Neural crest cell (in vitro differentiated cells): ENCODE results near the gene EPHA6. TPM values are rescaled to one million over a fixed set of nuclear protein-coding genes. Genes with fewer than 3 reads are reported as not detected.

Experiments
- DNase-seq: peaks from one replicate; pipeline ENCODE4 v3.0.0; 2021; ENCODE audit warnings: low read depth, mixed read lengths, low spot score
- H3K27ac Mint-ChIP-seq: one replicate; pipeline ENCODE4 v1.8.0; 2021; ENCODE audit warnings: mild to moderate bottlenecking, mixed read lengths; ENCODE audit not compliant: unreplicated experiment
- H3K27me3 Mint-ChIP-seq: 2 replicates; pipeline ENCODE4 v1.8.0; 2021; ENCODE audit warnings: low read depth, mild to moderate bottlenecking, mixed read lengths
- H3K36me3 Mint-ChIP-seq: 2 replicates; pipeline ENCODE4 v1.8.0; 2021; ENCODE audit warnings: low read depth, mild to moderate bottlenecking, mixed read lengths
- H3K4me1 Mint-ChIP-seq: 2 replicates; pipeline ENCODE4 v1.8.0; 2021; ENCODE audit warnings: mixed read lengths
- H3K4me3 Mint-ChIP-seq: one replicate; pipeline ENCODE4 v1.8.0; 2021; ENCODE audit warnings: mild to moderate bottlenecking, mixed read lengths
- H3K9me3 Mint-ChIP-seq: 2 replicates; pipeline ENCODE4 v1.8.0; 2021; ENCODE audit warnings: mixed read lengths
- total RNA-seq: library from RNA; stranded (reverse); gene quantifications from 2 replicates; pipeline ENCODE4 v1.2.1, GENCODE V29; 2021
- TF ChIP-seq, protein P1 (sequence below): fragments of 200-600 bp; sonication (generic); conservative IDR thresholded peaks from 2 replicates; pipeline ENCODE4 v1.5.0; 2021; ENCODE audit warnings: antibody characterized with exemption, mild to moderate bottlenecking

The EPHA6 gene
- total RNA-seq, 1 donor from 2014 or later, result 0.96 TPM

- Mint-ChIP-seq H3K27me3 (no peaks in the 10 kb centered on the region), H3K4me3 (no peak overlapping the region), H3K9me3 (peaks cover 7% of the 10 kb centered on the region), H3K27ac (no peak overlapping the region), H3K36me3 (no peaks in the 10 kb centered on the region), H3K4me1 (no peaks in the 10 kb centered on the region)
- DNase-seq, result no peak
- TF ChIP-seq, protein P1, sequence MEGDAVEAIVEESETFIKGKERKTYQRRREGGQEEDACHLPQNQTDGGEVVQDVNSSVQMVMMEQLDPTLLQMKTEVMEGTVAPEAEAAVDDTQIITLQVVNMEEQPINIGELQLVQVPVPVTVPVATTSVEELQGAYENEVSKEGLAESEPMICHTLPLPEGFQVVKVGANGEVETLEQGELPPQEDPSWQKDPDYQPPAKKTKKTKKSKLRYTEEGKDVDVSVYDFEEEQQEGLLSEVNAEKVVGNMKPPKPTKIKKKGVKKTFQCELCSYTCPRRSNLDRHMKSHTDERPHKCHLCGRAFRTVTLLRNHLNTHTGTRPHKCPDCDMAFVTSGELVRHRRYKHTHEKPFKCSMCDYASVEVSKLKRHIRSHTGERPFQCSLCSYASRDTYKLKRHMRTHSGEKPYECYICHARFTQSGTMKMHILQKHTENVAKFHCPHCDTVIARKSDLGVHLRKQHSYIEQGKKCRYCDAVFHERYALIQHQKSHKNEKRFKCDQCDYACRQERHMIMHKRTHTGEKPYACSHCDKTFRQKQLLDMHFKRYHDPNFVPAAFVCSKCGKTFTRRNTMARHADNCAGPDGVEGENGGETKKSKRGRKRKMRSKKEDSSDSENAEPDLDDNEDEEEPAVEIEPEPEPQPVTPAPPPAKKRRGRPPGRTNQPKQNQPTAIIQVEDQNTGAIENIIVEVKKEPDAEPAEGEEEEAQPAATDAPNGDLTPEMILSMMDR, result no peak
Observed at GRCh38 chr3:97161169-97161568, 346.8 kb downstream of the EPHA6 start.

DNA sequence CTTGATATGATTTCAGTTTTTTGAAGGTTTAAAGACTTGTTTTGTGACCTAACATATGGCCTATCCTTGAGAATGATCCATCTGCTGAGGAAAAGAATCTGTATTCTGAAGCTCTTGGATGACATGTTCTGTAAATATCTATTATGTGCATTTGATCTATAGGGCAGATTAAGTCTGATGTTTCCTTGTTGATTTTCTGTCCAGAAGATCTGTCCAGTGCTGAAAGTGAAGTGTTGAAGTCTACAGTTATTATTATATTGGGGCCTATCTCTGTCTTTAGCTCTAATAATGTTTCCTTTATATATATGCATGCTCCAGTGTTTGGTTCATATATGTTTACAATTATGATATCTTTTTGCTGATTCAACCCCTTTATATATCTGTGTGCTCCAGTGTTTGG is 362.8 kb downstream of the EPHA6 start:
- H3K27ac Mint-ChIP-seq, result no peak overlapping the region
- no peaks in the 10 kb centered on the region for H3K4me1 Mint-ChIP-seq
- H3K27me3 Mint-ChIP-seq, result no peaks in the 10 kb centered on the region
- no peak overlapping the region for H3K4me3 Mint-ChIP-seq
- TF ChIP-seq, protein P1, result no peak
- peaks cover 17% of the 10 kb centered on the region for H3K9me3 Mint-ChIP-seq
- H3K36me3 Mint-ChIP-seq, result no peaks in the 10 kb centered on the region
- no peak for DNase-seq

GRCh38 chr3:97181704-97182103 is 367.3 kb downstream of the EPHA6 start:
- H3K4me1 Mint-ChIP-seq, result no peaks in the 10 kb centered on the region
- no peaks in the 10 kb centered on the region for H3K27me3 Mint-ChIP-seq
- no peak overlapping the region for H3K27ac Mint-ChIP-seq
- H3K9me3 Mint-ChIP-seq, result peaks cover 10% of the 10 kb centered on the region
- TF ChIP-seq, protein P1, result no peak
- no peaks in the 10 kb centered on the region for H3K36me3 Mint-ChIP-seq
- H3K4me3 Mint-ChIP-seq, result no peak overlapping the region
- no peak for DNase-seq

DNA sequence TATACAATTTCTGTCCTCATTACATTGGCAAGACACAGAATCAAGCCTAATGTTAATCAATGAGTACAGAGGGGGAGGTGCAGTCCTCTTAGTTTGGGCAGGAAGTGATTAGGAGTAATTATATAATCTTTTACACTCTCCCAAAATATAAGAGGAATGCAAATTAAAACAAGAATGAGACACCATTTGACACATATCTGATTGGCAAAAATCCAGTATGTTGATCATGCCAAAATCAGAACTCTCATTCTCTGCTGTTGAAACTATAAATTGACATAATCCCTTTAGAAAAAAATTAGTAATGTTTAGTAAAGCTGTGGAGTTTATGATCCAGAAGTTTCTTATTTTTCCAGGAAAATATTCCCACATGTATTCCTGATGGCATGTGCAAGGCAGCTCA is 373.4 kb downstream of the EPHA6 start:
- no peaks in the 10 kb centered on the region for H3K9me3 Mint-ChIP-seq
- H3K4me1 Mint-ChIP-seq, result no peaks in the 10 kb centered on the region
- no peaks in the 10 kb centered on the region for H3K36me3 Mint-ChIP-seq
- H3K27me3 Mint-ChIP-seq, result no peaks in the 10 kb centered on the region
- TF ChIP-seq, protein P1, result no peak
- H3K4me3 Mint-ChIP-seq, result no peak overlapping the region
- DNase-seq, result no peak
- H3K27ac Mint-ChIP-seq, result no peak overlapping the region

DNA sequence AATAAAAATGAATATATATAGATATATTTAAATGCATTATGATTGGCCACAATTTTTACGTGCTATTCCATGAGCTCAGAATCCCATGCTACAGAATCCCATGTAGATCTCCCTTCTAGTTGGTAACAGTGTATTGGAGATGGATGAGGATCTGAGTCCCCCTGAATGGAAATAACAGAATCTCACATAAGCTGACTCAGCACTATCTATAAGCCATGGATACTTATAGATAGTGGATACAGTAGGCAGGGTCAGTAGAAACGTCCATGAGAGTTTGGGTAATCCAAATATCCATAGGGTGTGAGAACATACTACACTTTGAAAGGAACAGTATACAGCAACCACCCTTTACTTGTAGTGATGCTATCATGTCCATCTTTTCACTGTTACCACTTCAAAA is 375.4 kb downstream of the EPHA6 start:
- DNase-seq, result no peak
- Mint-ChIP-seq H3K36me3 (no peaks in the 10 kb centered on the region), H3K9me3 (no peaks in the 10 kb centered on the region), H3K4me1 (no peaks in the 10 kb centered on the region), H3K4me3 (no peak overlapping the region), H3K27me3 (no peaks in the 10 kb centered on the region), H3K27ac (no peak overlapping the region)
- TF ChIP-seq, protein P1, result no peak

DNA sequence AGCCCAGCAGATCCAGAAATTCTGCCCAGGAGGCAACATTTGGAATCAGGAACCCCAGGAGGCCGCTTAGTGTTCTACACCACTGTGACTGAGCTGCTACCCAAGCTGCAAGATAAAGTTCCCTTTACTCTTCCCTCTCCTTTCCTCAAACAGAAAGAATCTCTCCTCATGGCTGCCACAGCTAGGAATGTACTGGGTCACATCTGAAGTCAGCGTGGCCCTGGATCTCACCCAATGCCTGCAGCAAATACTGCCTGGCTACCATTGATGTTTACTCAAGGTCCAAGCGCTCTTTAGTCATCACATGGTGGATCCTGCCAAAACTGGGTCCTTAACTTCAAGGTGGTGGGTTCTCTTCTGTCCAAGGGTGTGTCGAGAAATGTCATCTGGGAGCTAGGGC is 382.7 kb downstream of the EPHA6 start:
- H3K27me3 Mint-ChIP-seq, result no peaks in the 10 kb centered on the region
- DNase-seq, result no peak
- no peak overlapping the region for H3K4me3 Mint-ChIP-seq
- H3K36me3 Mint-ChIP-seq, result no peaks in the 10 kb centered on the region
- H3K9me3 Mint-ChIP-seq, result no peaks in the 10 kb centered on the region
- H3K27ac Mint-ChIP-seq, result no peak overlapping the region
- TF ChIP-seq, protein P1, result no peak
- no peaks in the 10 kb centered on the region for H3K4me1 Mint-ChIP-seq
